ES-I3 (cell line): Measurements from ENCODE around the gene TRIM50.
A peak's percentile ranks its signal among the peaks of the same experiment; 100 is the strongest.
"Not testable (repeated sequence)": the region's sequence is repeated elsewhere in the genome, so short reads cannot be mapped to it uniquely, and the experiment has no call there.

ENCODE experiments used
- H3K36me3 ChIP-seq: 2 replicates; pipeline ENCODE4 v1.6.1; 2013; ENCODE audit warnings: mild to moderate bottlenecking, low read length, control low read depth, moderate library complexity; ENCODE audit not compliant: insufficient read depth
- H3K4me1 ChIP-seq: 2 replicates; pipeline ENCODE4 v1.6.1; 2013; ENCODE audit warnings: mild to moderate bottlenecking, control low read depth, low read length; ENCODE audit not compliant: insufficient read depth
- H3K9ac ChIP-seq: 2 replicates; pipeline ENCODE4 v1.6.1; 2013; ENCODE audit warnings: low read depth, mild to moderate bottlenecking, low read length, moderate library complexity
- H3K9me3 ChIP-seq: 2 replicates; pipeline ENCODE4 v1.6.1; 2013; ENCODE audit warnings: mild to moderate bottlenecking, low read length, moderate library complexity; ENCODE audit not compliant: control insufficient read depth, insufficient read depth

Gene TRIM50

DNA sequence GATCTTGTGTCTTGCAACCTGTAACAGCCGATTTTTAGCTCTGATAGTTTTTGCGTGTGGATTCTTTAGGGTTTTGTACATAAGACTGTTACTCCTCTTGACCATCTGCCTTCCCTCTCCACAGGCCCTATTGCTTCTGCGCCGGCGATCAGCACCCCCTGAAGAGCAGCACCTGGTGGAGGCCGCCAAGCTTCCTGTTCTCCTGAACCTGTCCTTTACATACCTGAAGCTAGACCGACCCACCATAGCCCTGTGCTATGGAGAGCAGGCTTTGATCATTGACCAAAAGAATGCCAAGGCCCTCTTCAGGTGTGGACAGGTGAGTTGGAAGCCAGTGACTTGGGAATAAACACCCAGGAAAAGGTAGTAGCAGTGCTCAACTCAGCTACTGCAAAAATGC lies 12.6 kb upstream of the TRIM50 start:
- H3K36me3 ChIP-seq = no peaks in the 10 kb centered on the region
- H3K9me3 ChIP-seq = no peaks in the 10 kb centered on the region
- H3K9ac ChIP-seq = no peak overlapping the region
- H3K4me1 ChIP-seq = peaks cover 13% of the 10 kb centered on the region

- no peaks in the 10 kb centered on the region for H3K36me3 ChIP-seq
- no peaks in the 10 kb centered on the region for H3K9me3 ChIP-seq
- H3K9ac ChIP-seq = no peak overlapping the region
- H3K4me1 ChIP-seq = peaks cover 13% of the 10 kb centered on the region
Observed at GRCh38 chr7:73338321-73338720, 10.4 kb upstream of the TRIM50 start.

- H3K4me1 ChIP-seq = peaks cover 14% of the 10 kb centered on the region
- no peaks in the 10 kb centered on the region for H3K36me3 ChIP-seq
- H3K9ac ChIP-seq = no peak overlapping the region
- H3K9me3 ChIP-seq = no peaks in the 10 kb centered on the region
Observed at GRCh38 chr7:73332447-73332846, 4.6 kb upstream of the TRIM50 start.

GRCh38 chr7:73330772-73331171 lies 2.9 kb upstream of the TRIM50 start:
- Histone ChIP-seq H3K9ac (no peak overlapping the region), H3K9me3 (no peaks in the 10 kb centered on the region), H3K36me3 (no peaks in the 10 kb centered on the region), H3K4me1 (peaks cover 14% of the 10 kb centered on the region)

DNA sequence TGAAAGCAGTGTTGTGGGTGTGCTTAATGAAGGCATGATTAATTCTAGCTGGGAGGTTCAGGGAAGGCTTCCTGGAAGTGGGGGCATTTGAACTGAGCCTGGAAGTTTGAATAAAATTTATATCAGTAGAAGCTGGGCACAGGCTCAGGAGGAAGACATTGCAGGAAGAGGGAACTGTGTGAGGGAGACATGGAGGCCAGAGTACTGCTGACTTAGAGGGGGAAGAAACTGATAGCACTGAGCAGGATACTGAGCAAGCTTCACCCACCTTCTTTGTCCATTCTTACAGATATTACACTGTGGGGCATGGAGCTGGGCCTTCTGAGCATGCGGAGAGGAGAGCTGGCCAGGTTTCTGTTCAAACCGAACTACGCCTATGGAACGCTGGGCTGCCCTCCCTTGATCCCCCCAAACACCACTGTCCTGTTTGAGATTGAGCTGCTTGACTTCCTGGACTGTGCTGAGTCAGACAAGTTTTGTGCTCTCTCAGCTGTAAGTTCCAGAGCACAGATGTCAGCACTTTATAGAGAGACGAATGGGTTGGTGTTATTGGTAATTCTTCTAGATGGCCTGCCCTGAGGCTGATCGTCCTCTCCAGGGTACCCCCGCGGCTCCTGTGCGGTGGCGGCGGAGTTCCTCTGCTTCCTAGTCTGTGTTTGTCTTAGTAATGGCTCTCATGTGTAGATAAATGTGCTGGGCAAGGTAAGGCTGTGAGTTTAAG lies 2.1 kb upstream of the TRIM50 start:
- Histone ChIP-seq H3K4me1 (peaks cover 14% of the 10 kb centered on the region), H3K36me3 (no peaks in the 10 kb centered on the region), H3K9ac (no peak overlapping the region), H3K9me3 (no peaks in the 10 kb centered on the region)

GRCh38 chr7:73328696-73329095 lies 814 bp upstream of the TRIM50 start:
- peaks cover 14% of the 10 kb centered on the region for H3K4me1 ChIP-seq
- H3K36me3 ChIP-seq = no peaks in the 10 kb centered on the region
- no peak overlapping the region for H3K9ac ChIP-seq
- H3K9me3 ChIP-seq = no peaks in the 10 kb centered on the region

- H3K36me3 ChIP-seq, H3K9ac ChIP-seq, H3K9me3 ChIP-seq: not testable (repeated sequence)
- H3K4me1 ChIP-seq = peaks cover 14% of the 10 kb centered on the region
Observed at GRCh38 chr7:73327449-73327848, 433 bp downstream of the TRIM50 start.

GRCh38 chr7:73325424-73325823 lies 2.5 kb downstream of the TRIM50 start:
- H3K4me1 ChIP-seq, H3K9ac ChIP-seq, H3K9me3 ChIP-seq, H3K36me3 ChIP-seq: not testable (repeated sequence)

DNA sequence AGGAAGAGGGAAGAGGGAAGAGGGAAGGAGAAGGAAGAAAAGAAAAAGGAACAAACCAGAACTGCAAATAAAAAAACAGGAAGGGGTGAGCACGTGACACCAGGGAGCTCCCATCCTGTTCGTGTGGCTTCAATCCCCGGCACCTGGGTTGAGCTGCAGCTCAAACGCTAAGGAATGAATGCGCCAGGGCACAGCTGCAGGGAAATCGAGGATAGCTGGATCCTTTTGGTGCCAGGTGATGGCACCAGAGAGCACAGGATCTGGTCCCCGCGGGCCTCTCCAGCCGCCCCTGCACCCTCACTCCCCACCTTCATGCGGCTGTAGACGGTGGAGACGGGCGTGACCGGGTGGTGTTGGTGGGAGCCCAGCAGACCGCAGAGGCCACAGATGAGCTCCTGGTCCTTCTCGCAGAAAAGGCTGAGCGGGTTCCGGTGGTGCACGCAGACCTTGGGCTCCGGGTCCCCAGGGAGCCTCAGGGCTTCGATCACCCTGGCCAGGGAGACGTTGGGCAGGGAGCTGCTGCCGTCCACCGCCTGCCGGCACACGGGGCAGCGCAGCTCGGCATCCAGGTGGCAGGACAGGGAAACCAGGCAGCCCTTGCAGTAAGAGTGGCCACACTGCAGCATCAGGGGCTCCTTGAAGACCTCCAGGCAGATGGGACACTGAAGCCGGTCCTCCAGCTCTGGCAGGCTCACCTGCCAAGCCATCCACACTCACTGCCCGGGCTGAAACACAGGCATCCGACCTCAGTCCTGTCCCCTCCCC lies 3.6 kb downstream of the TRIM50 start:
- 0 out of 2 replicates have a peak overlapping the region, but pooled peaks have one; percentile 25 for H3K9ac ChIP-seq
- not testable (repeated sequence) for H3K4me1 ChIP-seq, H3K36me3 ChIP-seq, H3K9me3 ChIP-seq

DNA sequence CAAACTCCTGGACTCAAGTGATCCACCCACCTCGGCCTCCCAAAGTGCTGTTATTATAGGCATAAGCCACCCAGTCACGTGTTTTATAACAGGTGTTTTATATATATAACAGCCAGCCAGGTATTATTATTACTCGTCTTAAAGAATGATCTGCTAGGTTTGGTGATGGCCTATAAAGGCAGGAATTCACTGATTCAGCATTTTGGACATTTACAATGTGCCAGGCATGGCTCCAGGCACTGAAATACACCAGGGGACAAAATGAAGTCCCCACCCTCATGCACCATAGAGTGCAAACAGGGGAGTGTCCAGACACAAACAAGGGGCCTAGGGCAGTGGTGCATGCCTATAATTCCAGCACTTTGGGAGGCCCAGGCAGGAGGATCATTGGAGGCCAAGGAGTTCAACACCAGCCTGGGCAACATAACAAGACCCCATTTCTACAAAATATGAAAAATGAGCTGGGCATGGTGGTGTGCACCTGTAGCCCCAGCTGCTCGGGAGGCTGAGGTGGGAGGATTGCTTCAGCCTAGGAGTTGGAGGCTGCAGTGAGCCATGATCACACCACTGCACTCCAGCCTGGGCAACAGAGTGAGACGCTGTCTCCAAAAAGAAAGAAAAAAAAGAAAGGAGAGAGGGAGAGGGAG lies 4.3 kb downstream of the TRIM50 start:
- not testable (repeated sequence) for H3K4me1 ChIP-seq, H3K9me3 ChIP-seq, H3K9ac ChIP-seq, H3K36me3 ChIP-seq

GRCh38 chr7:73320009-73320408 lies 7.9 kb downstream of the TRIM50 start:
- H3K9me3 ChIP-seq, H3K36me3 ChIP-seq, H3K9ac ChIP-seq: not testable (repeated sequence)

GRCh38 chr7:73319541-73319940 lies 8.3 kb downstream of the TRIM50 start:
- not testable (repeated sequence) for H3K4me1 ChIP-seq, H3K36me3 ChIP-seq, H3K9me3 ChIP-seq, H3K9ac ChIP-seq

More at GRCh38 chr7:73320009-73320408, 7.9 kb downstream of the TRIM50 start:
- not testable (repeated sequence) for H3K4me1 ChIP-seq

- H3K9ac ChIP-seq, H3K9me3 ChIP-seq, H3K4me1 ChIP-seq: not testable (repeated sequence)
Observed at GRCh38 chr7:73318656-73319204, 9.2 kb downstream of the TRIM50 start.

DNA sequence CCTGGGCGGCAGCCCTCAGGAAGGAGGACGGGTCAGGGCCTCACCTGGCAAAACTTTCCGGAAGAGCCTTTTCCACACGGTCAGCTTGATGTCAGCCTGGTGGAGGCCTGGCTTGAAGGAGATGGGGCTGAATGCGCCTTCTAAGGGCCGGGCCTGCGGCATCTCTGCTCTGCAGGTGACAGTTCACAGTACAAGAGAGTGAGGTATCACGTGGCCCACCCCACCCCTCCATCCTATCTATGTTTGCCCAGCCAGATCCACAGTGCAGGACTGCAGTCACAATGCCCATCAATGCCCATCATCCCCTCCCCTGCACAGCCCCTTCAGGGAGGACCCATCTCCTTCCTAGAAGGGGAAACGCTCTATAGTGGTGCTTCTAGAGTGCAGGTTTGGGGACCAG lies 11.4 kb downstream of the TRIM50 start:
- Histone ChIP-seq H3K36me3 (no peaks in the 10 kb centered on the region), H3K4me1 (no peaks in the 10 kb centered on the region), H3K9ac (no peak overlapping the region)

More at GRCh38 chr7:73318656-73319204, 9.2 kb downstream of the TRIM50 start:
- not testable (repeated sequence) for H3K36me3 ChIP-seq

More for the DNA sequence above, 11.4 kb downstream of the TRIM50 start:
- no peaks in the 10 kb centered on the region for H3K9me3 ChIP-seq
